ENCODE measurements around the gene BRCA1.

- TF ChIP-seq CTCF (IDR thresholded peaks at IDR 0.05 in 2 of 3, conservative IDR thresholded peaks at IDR 0.05 in 1 of 3; ENCODE audit: borderline replicate concordance in 1 of 3, insufficient read depth in 1 of 3, low read depth in 2 of 3, low read length in 2 of 3): no peak
- TF ChIP-seq RAD21 (IDR thresholded peaks at IDR 0.05; ENCODE audit: low read depth): no peak
- no peak for TF ChIP-seq MAX (IDR thresholded peaks at IDR 0.05)
- TF ChIP-seq POLR2A (IDR thresholded peaks at IDR 0.05; ENCODE audit: borderline replicate concordance, extremely low read depth, insufficient read depth, insufficient read length): no peak
- no peak for TF ChIP-seq YY1 (IDR thresholded peaks at IDR 0.05; ENCODE audit: extremely low read depth, insufficient replicate concordance, low read depth, low read length)
- no peak for TF ChIP-seq POLR2AphosphoS5 (IDR thresholded peaks at IDR 0.05; ENCODE audit: low read depth, low read length)
- no peak for TF ChIP-seq CBX3 (IDR thresholded peaks at IDR 0.05; ENCODE audit: low read depth)
These were observed 30.5 kb upstream of the BRCA1 start for GRCh38 chr17:43155666-43156065.
